HG02981 (cell line): ENCODE measurements around the gene ACSL5.
A peak's percentile ranks its signal among the peaks of the same experiment; 100 is the strongest.
"Not testable (repeated sequence)": the region's sequence is repeated elsewhere in the genome, so short reads cannot be mapped to it uniquely, and the experiment has no call there.

Experiments used
- ATAC-seq: cut with Tn5 transposase; IDR thresholded peaks from one replicate; pipeline ENCODE4 v1.9.1; 2021; ENCODE audit warnings: mild to moderate bottlenecking, moderate library complexity; ENCODE audit not compliant: unreplicated experiment

ACSL5 gene

GRCh38 chr10:112456533-112456932 is 82.6 kb downstream of the ACSL5 start:
- no peak for ATAC-seq

- ATAC-seq: no peak
Observed at GRCh38 chr10:112460366-112460765, 86.5 kb downstream of the ACSL5 start.

GRCh38 chr10:112461029-112461887 is 87.3 kb downstream of the ACSL5 start:
- no peak for ATAC-seq

- ATAC-seq: not testable (repeated sequence)
Observed at GRCh38 chr10:112464074-112464473, 90.2 kb downstream of the ACSL5 start.

- ATAC-seq: no peak
Observed at GRCh38 chr10:112465299-112465883, 91.5 kb downstream of the ACSL5 start.

GRCh38 chr10:112466802-112467201 is 92.9 kb downstream of the ACSL5 start:
- no peak for ATAC-seq

- ATAC-seq: no peak
Observed at GRCh38 chr10:112467541-112468075, 93.7 kb downstream of the ACSL5 start.

- ATAC-seq: peak; percentile 80
Observed at GRCh38 chr10:112471878-112472487, 98.1 kb downstream of the ACSL5 start.

- ATAC-seq: no peak
Observed at GRCh38 chr10:112475575-112476218, 101.8 kb downstream of the ACSL5 start.
